ENCODE data around the gene AMY2B.

DNA sequence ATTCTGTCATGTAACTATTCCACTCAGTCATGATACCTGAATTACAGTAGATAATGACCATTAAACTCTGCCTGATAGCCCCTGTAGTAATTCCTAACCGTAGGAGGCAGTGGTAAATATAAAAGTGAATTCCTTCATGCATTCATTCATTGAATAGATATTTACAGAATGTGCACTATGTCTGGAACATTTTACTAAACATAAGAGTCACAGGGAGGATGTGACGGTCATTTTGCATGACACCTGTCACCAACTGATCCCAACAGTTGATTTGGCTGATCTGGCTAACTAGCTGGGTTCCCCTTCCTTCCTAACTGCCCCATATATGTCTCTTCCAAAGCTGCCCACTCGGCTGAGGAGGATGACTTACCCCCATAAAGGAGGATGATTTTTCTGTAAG is 48.0 kb upstream of the AMY2B start:
- TF ChIP-seq RAD21 (IDR thresholded peaks at IDR 0.05 in 1 of 2, conservative IDR thresholded peaks at IDR 0.05 in 1 of 2; ENCODE audit: low read depth in 2 of 2, low read length in 2 of 2) (no peak), EZH2 (IDR thresholded peaks at IDR 0.05; ENCODE audit: low read depth, low read length, severe bottlenecking) (no peak), RFX5 (IDR thresholded peaks at IDR 0.05; ENCODE audit: borderline replicate concordance, low read depth, low read length) (no peak), BCL11A (IDR thresholded peaks at IDR 0.05; ENCODE audit: low read depth in 2 of 2, low read length in 2 of 2) (no peak), POLR2A (IDR thresholded peaks at IDR 0.05; ENCODE audit: control extremely low read depth in 1 of 2, low read depth in 2 of 2, low read length in 2 of 2) (no peak), SAP30 (IDR thresholded peaks at IDR 0.05; ENCODE audit: insufficient read depth, insufficient replicate concordance, low read length) (no peak), TAF1 (IDR thresholded peaks at IDR 0.05; ENCODE audit: low read depth, low read length) (no peak), POLR2AphosphoS5 (IDR thresholded peaks at IDR 0.05; ENCODE audit: low read depth, low read length) (no peak), FOSL1 (IDR thresholded peaks at IDR 0.05; ENCODE audit: insufficient read depth, low read depth, low read length) (no peak), SIX5 (IDR thresholded peaks at IDR 0.05; ENCODE audit: low read depth, low read length) (no peak)
- TF ChIP-seq, protein P1, sequence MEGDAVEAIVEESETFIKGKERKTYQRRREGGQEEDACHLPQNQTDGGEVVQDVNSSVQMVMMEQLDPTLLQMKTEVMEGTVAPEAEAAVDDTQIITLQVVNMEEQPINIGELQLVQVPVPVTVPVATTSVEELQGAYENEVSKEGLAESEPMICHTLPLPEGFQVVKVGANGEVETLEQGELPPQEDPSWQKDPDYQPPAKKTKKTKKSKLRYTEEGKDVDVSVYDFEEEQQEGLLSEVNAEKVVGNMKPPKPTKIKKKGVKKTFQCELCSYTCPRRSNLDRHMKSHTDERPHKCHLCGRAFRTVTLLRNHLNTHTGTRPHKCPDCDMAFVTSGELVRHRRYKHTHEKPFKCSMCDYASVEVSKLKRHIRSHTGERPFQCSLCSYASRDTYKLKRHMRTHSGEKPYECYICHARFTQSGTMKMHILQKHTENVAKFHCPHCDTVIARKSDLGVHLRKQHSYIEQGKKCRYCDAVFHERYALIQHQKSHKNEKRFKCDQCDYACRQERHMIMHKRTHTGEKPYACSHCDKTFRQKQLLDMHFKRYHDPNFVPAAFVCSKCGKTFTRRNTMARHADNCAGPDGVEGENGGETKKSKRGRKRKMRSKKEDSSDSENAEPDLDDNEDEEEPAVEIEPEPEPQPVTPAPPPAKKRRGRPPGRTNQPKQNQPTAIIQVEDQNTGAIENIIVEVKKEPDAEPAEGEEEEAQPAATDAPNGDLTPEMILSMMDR (IDR thresholded peaks at IDR 0.05; ENCODE audit: control extremely low read depth in 1 of 3, insufficient read depth in 1 of 3, low read depth in 1 of 3, low read length in 3 of 3), result no peak
- TF ChIP-seq, protein P2, sequence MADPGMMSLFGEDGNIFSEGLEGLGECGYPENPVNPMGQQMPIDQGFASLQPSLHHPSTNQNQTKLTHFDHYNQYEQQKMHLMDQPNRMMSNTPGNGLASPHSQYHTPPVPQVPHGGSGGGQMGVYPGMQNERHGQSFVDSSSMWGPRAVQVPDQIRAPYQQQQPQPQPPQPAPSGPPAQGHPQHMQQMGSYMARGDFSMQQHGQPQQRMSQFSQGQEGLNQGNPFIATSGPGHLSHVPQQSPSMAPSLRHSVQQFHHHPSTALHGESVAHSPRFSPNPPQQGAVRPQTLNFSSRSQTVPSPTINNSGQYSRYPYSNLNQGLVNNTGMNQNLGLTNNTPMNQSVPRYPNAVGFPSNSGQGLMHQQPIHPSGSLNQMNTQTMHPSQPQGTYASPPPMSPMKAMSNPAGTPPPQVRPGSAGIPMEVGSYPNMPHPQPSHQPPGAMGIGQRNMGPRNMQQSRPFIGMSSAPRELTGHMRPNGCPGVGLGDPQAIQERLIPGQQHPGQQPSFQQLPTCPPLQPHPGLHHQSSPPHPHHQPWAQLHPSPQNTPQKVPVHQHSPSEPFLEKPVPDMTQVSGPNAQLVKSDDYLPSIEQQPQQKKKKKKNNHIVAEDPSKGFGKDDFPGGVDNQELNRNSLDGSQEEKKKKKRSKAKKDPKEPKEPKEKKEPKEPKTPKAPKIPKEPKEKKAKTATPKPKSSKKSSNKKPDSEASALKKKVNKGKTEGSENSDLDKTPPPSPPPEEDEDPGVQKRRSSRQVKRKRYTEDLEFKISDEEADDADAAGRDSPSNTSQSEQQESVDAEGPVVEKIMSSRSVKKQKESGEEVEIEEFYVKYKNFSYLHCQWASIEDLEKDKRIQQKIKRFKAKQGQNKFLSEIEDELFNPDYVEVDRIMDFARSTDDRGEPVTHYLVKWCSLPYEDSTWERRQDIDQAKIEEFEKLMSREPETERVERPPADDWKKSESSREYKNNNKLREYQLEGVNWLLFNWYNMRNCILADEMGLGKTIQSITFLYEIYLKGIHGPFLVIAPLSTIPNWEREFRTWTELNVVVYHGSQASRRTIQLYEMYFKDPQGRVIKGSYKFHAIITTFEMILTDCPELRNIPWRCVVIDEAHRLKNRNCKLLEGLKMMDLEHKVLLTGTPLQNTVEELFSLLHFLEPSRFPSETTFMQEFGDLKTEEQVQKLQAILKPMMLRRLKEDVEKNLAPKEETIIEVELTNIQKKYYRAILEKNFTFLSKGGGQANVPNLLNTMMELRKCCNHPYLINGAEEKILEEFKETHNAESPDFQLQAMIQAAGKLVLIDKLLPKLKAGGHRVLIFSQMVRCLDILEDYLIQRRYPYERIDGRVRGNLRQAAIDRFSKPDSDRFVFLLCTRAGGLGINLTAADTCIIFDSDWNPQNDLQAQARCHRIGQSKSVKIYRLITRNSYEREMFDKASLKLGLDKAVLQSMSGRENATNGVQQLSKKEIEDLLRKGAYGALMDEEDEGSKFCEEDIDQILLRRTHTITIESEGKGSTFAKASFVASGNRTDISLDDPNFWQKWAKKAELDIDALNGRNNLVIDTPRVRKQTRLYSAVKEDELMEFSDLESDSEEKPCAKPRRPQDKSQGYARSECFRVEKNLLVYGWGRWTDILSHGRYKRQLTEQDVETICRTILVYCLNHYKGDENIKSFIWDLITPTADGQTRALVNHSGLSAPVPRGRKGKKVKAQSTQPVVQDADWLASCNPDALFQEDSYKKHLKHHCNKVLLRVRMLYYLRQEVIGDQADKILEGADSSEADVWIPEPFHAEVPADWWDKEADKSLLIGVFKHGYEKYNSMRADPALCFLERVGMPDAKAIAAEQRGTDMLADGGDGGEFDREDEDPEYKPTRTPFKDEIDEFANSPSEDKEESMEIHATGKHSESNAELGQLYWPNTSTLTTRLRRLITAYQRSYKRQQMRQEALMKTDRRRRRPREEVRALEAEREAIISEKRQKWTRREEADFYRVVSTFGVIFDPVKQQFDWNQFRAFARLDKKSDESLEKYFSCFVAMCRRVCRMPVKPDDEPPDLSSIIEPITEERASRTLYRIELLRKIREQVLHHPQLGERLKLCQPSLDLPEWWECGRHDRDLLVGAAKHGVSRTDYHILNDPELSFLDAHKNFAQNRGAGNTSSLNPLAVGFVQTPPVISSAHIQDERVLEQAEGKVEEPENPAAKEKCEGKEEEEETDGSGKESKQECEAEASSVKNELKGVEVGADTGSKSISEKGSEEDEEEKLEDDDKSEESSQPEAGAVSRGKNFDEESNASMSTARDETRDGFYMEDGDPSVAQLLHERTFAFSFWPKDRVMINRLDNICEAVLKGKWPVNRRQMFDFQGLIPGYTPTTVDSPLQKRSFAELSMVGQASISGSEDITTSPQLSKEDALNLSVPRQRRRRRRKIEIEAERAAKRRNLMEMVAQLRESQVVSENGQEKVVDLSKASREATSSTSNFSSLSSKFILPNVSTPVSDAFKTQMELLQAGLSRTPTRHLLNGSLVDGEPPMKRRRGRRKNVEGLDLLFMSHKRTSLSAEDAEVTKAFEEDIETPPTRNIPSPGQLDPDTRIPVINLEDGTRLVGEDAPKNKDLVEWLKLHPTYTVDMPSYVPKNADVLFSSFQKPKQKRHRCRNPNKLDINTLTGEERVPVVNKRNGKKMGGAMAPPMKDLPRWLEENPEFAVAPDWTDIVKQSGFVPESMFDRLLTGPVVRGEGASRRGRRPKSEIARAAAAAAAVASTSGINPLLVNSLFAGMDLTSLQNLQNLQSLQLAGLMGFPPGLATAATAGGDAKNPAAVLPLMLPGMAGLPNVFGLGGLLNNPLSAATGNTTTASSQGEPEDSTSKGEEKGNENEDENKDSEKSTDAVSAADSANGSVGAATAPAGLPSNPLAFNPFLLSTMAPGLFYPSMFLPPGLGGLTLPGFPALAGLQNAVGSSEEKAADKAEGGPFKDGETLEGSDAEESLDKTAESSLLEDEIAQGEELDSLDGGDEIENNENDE (IDR thresholded peaks at IDR 0.05; ENCODE audit: insufficient replicate concordance, low read length), result no peak
- TF ChIP-seq, protein P3, sequence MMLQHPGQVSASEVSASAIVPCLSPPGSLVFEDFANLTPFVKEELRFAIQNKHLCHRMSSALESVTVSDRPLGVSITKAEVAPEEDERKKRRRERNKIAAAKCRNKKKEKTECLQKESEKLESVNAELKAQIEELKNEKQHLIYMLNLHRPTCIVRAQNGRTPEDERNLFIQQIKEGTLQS (IDR thresholded peaks at IDR 0.05; ENCODE audit: insufficient read depth, low read depth, low read length), result no peak
